Spleen (tissue), 11 donors: ENCODE results near the gene MRPL33. TPM values are rescaled to one million over a fixed set of nuclear protein-coding genes. Genes with fewer than 3 reads are reported as not detected.

Experiments
- DNase-seq: peaks from one replicate; pipeline ENCODE4 v3.0.0-alpha.2; 2020
- H3K27ac ChIP-seq, 8 donors: fragments of 200-600 bp; sonication (generic) in 7 of 8; 1 replicate in 4 of 8; 2 replicates in 4 of 8; pipeline versions ENCODE4 v1.5.0 to v1.8.0; 2016 to 2021; ENCODE audit warnings: inconsistent platforms in 4 of 8, mild to moderate bottlenecking in 4 of 8, moderate library complexity in 1 of 8
- H3K27me3 ChIP-seq, 7 donors: fragments of 200-600 bp; sonication (generic) in 6 of 7; replicated peaks in 1 of 7; 1 replicate in 4 of 7; 2 replicates in 3 of 7; pipeline versions ENCODE4 v1.5.0 to v1.8.0; 2016 to 2021; ENCODE audit warnings: inconsistent platforms in 3 of 7, mild to moderate bottlenecking in 1 of 7
- H3K36me3 ChIP-seq, 6 donors: fragments of 200-600 bp; sonication (generic) in 5 of 6; 1 replicate in 4 of 6; 2 replicates in 2 of 6; pipeline versions ENCODE4 v1.5.0 to v1.8.0; 2016 to 2021; ENCODE audit warnings: inconsistent platforms in 2 of 6
- H3K4me1 ChIP-seq, 6 donors: fragments of 200-600 bp; sonication (generic) in 5 of 6; 1 replicate in 3 of 6; 2 replicates in 3 of 6; pipeline versions ENCODE4 v1.5.0 to v1.8.0; 2016 to 2021; ENCODE audit warnings: inconsistent platforms in 3 of 6
- H3K4me3 ChIP-seq, 8 donors: fragments of 200-600 bp; sonication (generic) in 7 of 8; 1 replicate in 4 of 8; 2 replicates in 4 of 8; pipeline versions ENCODE4 v1.5.0 to v1.8.0; 2016 to 2021; ENCODE audit warnings: inconsistent platforms in 4 of 8, mild to moderate bottlenecking in 4 of 8, moderate library complexity in 2 of 8
- H3K9me3 ChIP-seq, 8 donors: fragments of 200-600 bp; sonication (generic) in 7 of 8; 1 replicate in 4 of 8; 2 replicates in 4 of 8; pipeline versions ENCODE4 v1.5.0 to v1.8.0; 2016 to 2021; ENCODE audit warnings: inconsistent platforms in 4 of 8
- CTCF ChIP-seq, 11 experiments: fragments of 200-600 bp in 7 of 11; fragments of 450-650 bp in 4 of 11; sonication (generic) in 4 of 11; IDR thresholded peaks in 8 of 11; conservative IDR thresholded peaks in 3 of 11; 1 replicate in 7 of 11; 2 replicates in 4 of 11; pipeline versions ENCODE4 v1.4.0 to v1.8.0; 2016 to 2021; ENCODE audit warnings: antibody characterized with exemption in 11 of 11, inconsistent platforms in 4 of 11, mild to moderate bottlenecking in 1 of 11
- POLR2A ChIP-seq, 3 donors: fragments of 450-650 bp; IDR thresholded peaks; one replicate each; pipeline ENCODE4 v1.5.1; 2017; ENCODE audit warnings: antibody characterized with exemption in 3 of 3, mild to moderate bottlenecking in 1 of 3
- POLR2AphosphoS5 ChIP-seq, 3 donors: sonication (generic); formaldehyde crosslinking; IDR thresholded peaks; one replicate each; pipeline ENCODE4 v1.5.1; 2017; ENCODE audit warnings: antibody characterized with exemption in 3 of 3
- WGBS, 5 donors: extraction: QIAGEN DNeasy Blood & Tissue Kit in 3 of 5; methylation state at CpG; one replicate each; pipeline versions ENCODE4 v1.1.5 to v1.1.7; 2013 to 2018; 5-methylcytosine and 5-hydroxymethylcytosine counted together
- intact Hi-C: fragments of 100-400 bp; cut with DNase I; formaldehyde crosslinking; loops from one replicate; pipeline ENCODE4 v1.15.0; 2023; ENCODE audit warnings: low total_unique reads
- polyA plus RNA-seq, 3 donors: library from polyadenylated mRNA; stranded (reverse); fragments of 200-250 nt; gene quantifications; one replicate each; pipeline ENCODE4 v1.2.1, GENCODE V29; 2013
- total RNA-seq, 7 donors: library from RNA; depleted of rRNA in 3 of 7; stranded (reverse); fragments of >200 nt in 3 of 7; fragmentation: NEBNext Ultra II Directional in 4 of 7; extraction: Animal tissue kit (Norgen Biotek cat#: 25700) in 4 of 7; gene quantifications; one replicate each; pipeline versions ENCODE4 v1.1.0 to v1.2.1, GENCODE V29; 2016 to 2021
- donor health status: healthy with polysubstance abuse.
- donor health status: DM: no; HTN: no; CAD: no; lungs with moderate emphysema.
- donor health status: DM: no; HTN: no; CAD: no.
- donor health status: Bipolar disorder and iron deficiency.
- donor health status: healthy.
- donor health status: DM: no; HTN: no; CAD: no.
- donor health status: DM: yes; HTN: yes; CAD: no.

The MRPL33 gene
- total and polyA plus RNA-seq, 10 donors, result 48.3 to 166 (median 80.7) TPM

DNA sequence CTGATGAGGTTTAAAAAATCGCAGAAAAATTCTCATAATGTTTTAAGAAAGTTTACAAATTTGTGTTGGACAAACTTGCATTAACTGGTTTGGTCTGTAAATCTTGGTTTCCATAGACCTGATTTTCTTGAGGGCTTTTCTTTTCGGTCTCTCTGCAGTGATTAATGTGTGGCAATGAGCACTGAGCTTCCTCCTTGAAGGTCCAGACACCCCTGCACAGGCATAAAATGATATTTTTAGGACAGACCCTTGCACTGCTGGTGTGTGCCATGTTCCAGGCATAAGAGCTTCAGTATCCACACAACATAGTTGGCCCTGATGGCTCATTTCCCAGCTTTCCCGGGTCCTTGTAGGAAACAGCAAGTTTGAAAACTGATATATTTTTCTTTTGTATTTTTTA, 33.7 kb downstream of the MRPL33 start:
- intact Hi-C loops, result no loop called here
- TF ChIP-seq POLR2A (IDR thresholded peaks at IDR 0.05) (no peak), CTCF (IDR thresholded peaks at IDR 0.05 in 8 of 11, conservative IDR thresholded peaks at IDR 0.05 in 3 of 11) (no peak), POLR2AphosphoS5 (IDR thresholded peaks at IDR 0.05) (no peak)
- peaks cover 0 to 26% (median 7%) of the 10 kb centered on the region in 6 donors for H3K4me1 ChIP-seq
- H3K27ac ChIP-seq, result no peak overlapping the region
- H3K36me3 ChIP-seq, result no peaks in the 10 kb centered on the region
- no peaks in the 10 kb centered on the region for H3K9me3 ChIP-seq
- DNase-seq, result no peak
- H3K27me3 ChIP-seq, result no peaks in the 10 kb centered on the region
- 54 to 85% (median 79%) methylated on average over 3 of the region's 3 CpGs for WGBS, 5 donors
- no peak overlapping the region for H3K4me3 ChIP-seq

DNA sequence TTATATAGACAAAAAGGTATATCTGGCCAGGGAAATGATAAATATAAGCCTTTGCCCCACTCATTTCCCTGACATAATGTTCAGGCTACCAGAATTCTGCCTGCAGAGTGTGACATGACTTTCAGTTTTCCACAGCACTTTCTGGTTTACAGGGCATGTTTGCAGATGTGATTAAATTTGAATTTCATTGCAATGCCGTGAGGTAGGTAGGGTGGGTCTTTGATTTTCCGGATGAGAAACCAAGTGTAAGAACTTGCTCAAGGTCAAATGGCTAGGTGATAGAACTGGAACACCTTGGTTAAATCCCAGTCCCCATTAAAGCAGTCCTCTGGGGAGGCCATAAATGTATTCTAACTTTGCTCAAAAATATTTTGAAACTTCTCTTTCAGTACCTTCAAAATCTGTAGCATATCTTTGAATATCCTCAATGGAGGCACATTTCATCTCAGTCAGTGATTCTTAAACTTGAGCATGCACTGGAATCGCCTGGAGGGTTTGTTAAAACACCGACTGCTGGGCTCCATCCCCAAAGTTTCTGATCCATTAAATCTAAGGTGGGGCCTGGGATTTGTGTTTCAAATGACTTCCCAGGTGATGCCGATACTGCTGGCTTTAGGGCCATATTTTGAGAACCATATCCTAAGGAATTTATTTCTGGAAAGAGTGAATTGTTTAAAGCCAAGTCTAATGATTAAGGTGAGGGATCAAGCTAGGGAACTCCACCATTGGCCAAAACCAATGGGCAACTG, 35.0 kb downstream of the MRPL33 start:
- Histone ChIP-seq H3K9me3 (no peaks in the 10 kb centered on the region), H3K27me3 (no peaks in the 10 kb centered on the region), H3K27ac (no peak overlapping the region), H3K36me3 (no peaks in the 10 kb centered on the region), H3K4me3 (no peak overlapping the region), H3K4me1 (peaks cover 0 to 22% (median 4%) of the 10 kb centered on the region in 6 donors)
- 93 to 96% (median 93%) methylated on average over 5 of the region's 5 CpGs for WGBS, 5 donors
- intact Hi-C loops, result no loop called here
- DNase-seq, result no peak
- TF ChIP-seq CTCF (IDR thresholded peaks at IDR 0.05 in 8 of 11, conservative IDR thresholded peaks at IDR 0.05 in 3 of 11) (no peak), POLR2AphosphoS5 (IDR thresholded peaks at IDR 0.05) (no peak), POLR2A (IDR thresholded peaks at IDR 0.05) (no peak)

DNA sequence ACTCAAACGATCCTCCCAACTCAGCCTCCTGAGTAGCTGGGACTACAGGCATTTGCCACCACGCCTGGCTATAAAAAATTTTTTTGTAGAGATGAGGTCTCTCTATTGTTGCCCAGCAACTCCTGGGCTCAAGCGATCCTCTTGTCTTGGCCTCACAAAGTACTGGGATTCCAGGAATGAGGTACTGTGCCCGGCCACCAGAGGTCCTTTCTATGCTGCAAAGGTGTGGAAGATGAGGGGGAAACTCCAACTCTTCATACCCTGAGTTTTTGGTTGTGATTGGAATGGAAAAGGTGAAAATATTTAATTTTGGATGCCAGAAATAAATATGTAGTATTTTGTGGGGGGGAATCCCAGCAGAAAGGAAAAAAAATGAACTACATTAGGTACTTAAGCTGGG, 36.0 kb downstream of the MRPL33 start:
- DNase-seq, result no peak
- Histone ChIP-seq H3K9me3 (no peaks in the 10 kb centered on the region), H3K27me3 (no peaks in the 10 kb centered on the region), H3K36me3 (no peaks in the 10 kb centered on the region), H3K4me3 (no peak overlapping the region), H3K4me1 (peaks cover 0 to 22% (median 4%) of the 10 kb centered on the region in 6 donors), H3K27ac (no peak overlapping the region)
- TF ChIP-seq POLR2AphosphoS5 (IDR thresholded peaks at IDR 0.05) (no peak), CTCF (IDR thresholded peaks at IDR 0.05 in 8 of 11, conservative IDR thresholded peaks at IDR 0.05 in 3 of 11) (peak in 8 of 11 experiments; percentile 8 to 40 (median 21))
- 71 to 91% (median 84%) methylated on average over 4 of the region's 4 CpGs for WGBS, 5 donors
- intact Hi-C loops, result no loop called here

DNA sequence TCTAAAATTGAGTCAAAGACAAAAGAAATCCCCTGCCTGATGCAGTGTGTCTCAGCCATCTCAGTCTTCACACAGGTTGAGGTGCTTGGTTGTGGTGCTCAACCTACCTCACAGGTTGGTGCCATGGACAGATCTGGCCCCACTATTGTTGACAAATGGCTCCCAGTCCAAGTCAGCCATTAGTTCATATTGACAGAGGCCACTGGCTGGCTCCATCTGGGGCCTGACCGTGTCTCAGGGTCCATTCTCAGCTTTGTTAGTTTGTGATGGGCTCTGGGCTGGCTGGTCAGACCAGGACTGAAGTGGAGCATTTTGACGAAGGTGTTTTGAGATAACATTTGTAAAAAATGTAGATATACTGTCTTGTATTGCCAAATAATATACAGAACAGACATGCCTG, 36.9 kb downstream of the MRPL33 start:
- intact Hi-C loops, result no loop called here
- 93 to 95% (median 94%) methylated on average over 2 of the region's 2 CpGs for WGBS, 5 donors

More for the DNA sequence above, 36.9 kb downstream of the MRPL33 start:
- Histone ChIP-seq H3K27ac (no peak overlapping the region), H3K4me3 (no peak overlapping the region), H3K4me1 (peaks cover 0 to 22% (median 4%) of the 10 kb centered on the region in 6 donors), H3K27me3 (no peaks in the 10 kb centered on the region), H3K9me3 (no peaks in the 10 kb centered on the region), H3K36me3 (no peaks in the 10 kb centered on the region)
- no peak for DNase-seq
- TF ChIP-seq POLR2AphosphoS5 (IDR thresholded peaks at IDR 0.05) (no peak), CTCF (IDR thresholded peaks at IDR 0.05 in 8 of 11, conservative IDR thresholded peaks at IDR 0.05 in 3 of 11) (no peak), POLR2A (IDR thresholded peaks at IDR 0.05) (no peak)
